Progenitor cell of endocrine pancreas (in vitro differentiated cells): ENCODE measurements around the gene TNIK. TPM values are rescaled to one million over a fixed set of nuclear protein-coding genes. Genes with fewer than 3 reads are reported as not detected.

Source experiments
- DNase-seq: peaks from one replicate; pipeline ENCODE4 v3.0.0; 2021; ENCODE audit warnings: low spot score; ENCODE audit not compliant: unreplicated experiment
- H3K27ac Mint-ChIP-seq: 2 replicates; pipeline ENCODE4 v1.8.0; 2021; ENCODE audit warnings: mild to moderate bottlenecking, moderate library complexity, mixed read lengths
- H3K27me3 Mint-ChIP-seq: 2 replicates; pipeline ENCODE4 v1.8.0; 2021; ENCODE audit warnings: mixed read lengths
- H3K36me3 Mint-ChIP-seq: 2 replicates; pipeline ENCODE4 v1.8.0; 2022; ENCODE audit warnings: mixed read lengths; ENCODE audit not compliant: insufficient read depth
- H3K4me1 Mint-ChIP-seq: 2 replicates; pipeline ENCODE4 v1.8.0; 2021; ENCODE audit warnings: low read depth, mixed read lengths
- H3K4me3 Mint-ChIP-seq: 2 replicates; pipeline ENCODE4 v1.8.0; 2021; ENCODE audit warnings: low read depth, mild to moderate bottlenecking, moderate library complexity, mixed read lengths
- H3K9me3 Mint-ChIP-seq: 2 replicates; pipeline ENCODE4 v1.8.0; 2021; ENCODE audit warnings: low read depth, mixed read lengths
- CTCF ChIP-seq: fragments of 200-600 bp; sonication (generic); IDR thresholded peaks from one replicate; pipeline ENCODE4 v1.5.0; 2021; ENCODE audit warnings: antibody characterized with exemption, mild to moderate bottlenecking; ENCODE audit not compliant: unreplicated experiment
- total RNA-seq: library from RNA; stranded (reverse); gene quantifications from 2 replicates; pipeline ENCODE4 v1.2.1, GENCODE V29; 2021

TNIK gene
- total RNA-seq, 1 donor from 2014 or later = 15.7 TPM

GRCh38 chr3:171225708-171226107 is 234.5 kb downstream of the TNIK start:
- H3K9me3 Mint-ChIP-seq = peaks cover 9% of the 10 kb centered on the region
- no peaks in the 10 kb centered on the region for H3K4me1 Mint-ChIP-seq
- H3K27ac Mint-ChIP-seq = no peak overlapping the region
- no peak overlapping the region for H3K4me3 Mint-ChIP-seq
- peaks cover 4% of the 10 kb centered on the region for H3K36me3 Mint-ChIP-seq
- no peak for TF ChIP-seq CTCF
- DNase-seq = no peak
- H3K27me3 Mint-ChIP-seq = no peaks in the 10 kb centered on the region

- Mint-ChIP-seq H3K4me1 (no peaks in the 10 kb centered on the region), H3K27ac (no peak overlapping the region), H3K27me3 (no peaks in the 10 kb centered on the region), H3K36me3 (peaks cover 4% of the 10 kb centered on the region), H3K9me3 (peaks cover 9% of the 10 kb centered on the region), H3K4me3 (no peak overlapping the region)
- no peak for DNase-seq
- TF ChIP-seq CTCF = no peak
Measured at GRCh38 chr3:171225165-171225564, 235.0 kb downstream of the TNIK start.

- Mint-ChIP-seq H3K9me3 (peaks cover 9% of the 10 kb centered on the region), H3K4me1 (no peaks in the 10 kb centered on the region), H3K27me3 (no peaks in the 10 kb centered on the region), H3K36me3 (peaks cover 4% of the 10 kb centered on the region), H3K27ac (no peak overlapping the region), H3K4me3 (no peak overlapping the region)
- no peak for TF ChIP-seq CTCF
- DNase-seq = no peak
Measured at GRCh38 chr3:171223396-171223795, 236.8 kb downstream of the TNIK start.

- DNase-seq = no peak
- H3K9me3 Mint-ChIP-seq = peaks cover 9% of the 10 kb centered on the region
- no peaks in the 10 kb centered on the region for H3K4me1 Mint-ChIP-seq
- no peak for TF ChIP-seq CTCF
- no peak overlapping the region for H3K27ac Mint-ChIP-seq
- H3K4me3 Mint-ChIP-seq = no peak overlapping the region
- H3K27me3 Mint-ChIP-seq = no peaks in the 10 kb centered on the region
- peaks cover 4% of the 10 kb centered on the region for H3K36me3 Mint-ChIP-seq
Measured at GRCh38 chr3:171222995-171223394, 237.2 kb downstream of the TNIK start.

GRCh38 chr3:171221597-171221996 is 238.6 kb downstream of the TNIK start:
- no peak for DNase-seq
- H3K4me1 Mint-ChIP-seq = no peaks in the 10 kb centered on the region
- H3K27me3 Mint-ChIP-seq = no peaks in the 10 kb centered on the region
- H3K27ac Mint-ChIP-seq = no peak overlapping the region
- H3K4me3 Mint-ChIP-seq = no peak overlapping the region
- H3K9me3 Mint-ChIP-seq = peaks cover 9% of the 10 kb centered on the region
- H3K36me3 Mint-ChIP-seq = peaks cover 4% of the 10 kb centered on the region
- TF ChIP-seq CTCF = no peak
